Hepatocyte (in vitro differentiated cells): ENCODE results near the gene ME3.

Experiments
- CTCF ChIP-seq: fragments of 200-600 bp; sonication (generic); IDR thresholded peaks from 2 replicates; pipeline ENCODE4 v1.5.1; 2016; ENCODE audit warnings: antibody characterized with exemption, mild to moderate bottlenecking; ENCODE audit not compliant: poor library complexity
- EZH2 ChIP-seq: fragments of 200-600 bp; sonication (generic); IDR thresholded peaks from 2 replicates; pipeline ENCODE4 v1.6.1; 2016; ENCODE audit warnings: antibody characterized with exemption, mild to moderate bottlenecking, borderline replicate concordance

DNA sequence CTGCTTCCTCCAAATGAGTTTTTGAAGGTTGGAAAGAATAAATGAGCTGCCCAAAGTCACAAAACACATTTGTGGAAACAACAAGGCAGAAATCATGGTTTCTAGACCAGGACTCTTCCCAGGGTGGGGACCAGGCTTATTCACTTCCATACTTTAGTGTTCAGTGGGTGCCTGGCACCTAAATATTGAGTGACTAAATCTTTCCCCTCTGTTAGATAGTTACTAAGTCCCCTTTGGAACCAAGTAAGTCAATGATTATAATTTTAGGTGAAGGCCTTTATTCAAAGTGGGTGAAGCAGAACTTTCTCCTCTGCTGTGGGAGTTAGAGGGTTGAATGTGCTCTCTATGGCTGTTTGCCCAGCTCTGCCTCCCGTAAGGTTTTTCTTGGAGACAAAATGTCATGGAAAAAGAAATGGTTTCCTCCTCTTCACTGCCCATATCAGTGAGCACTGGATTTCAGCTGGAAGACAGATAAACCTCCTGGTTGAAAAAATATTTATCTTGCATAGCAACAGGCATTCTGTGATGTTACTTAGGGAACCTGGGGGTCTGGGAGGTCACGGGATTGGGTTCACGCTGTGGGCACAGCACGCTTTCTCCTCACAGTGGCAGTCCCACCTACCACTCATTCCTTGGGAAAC, 179.9 kb downstream of the ME3 start:
- TF ChIP-seq CTCF: no peak
- TF ChIP-seq EZH2: no peak
